NCI-H2227 treated with DMSO at 0.1 percent for 48 hours (cell line): ENCODE data around the gene NFKBIL1.
"Not testable (repeated sequence)": the region's sequence is repeated elsewhere in the genome, so short reads cannot be mapped to it uniquely, and the experiment has no call there.

Source experiments
- DNase-seq: peaks from one replicate; lab custom pipeline; 2025; lab: John Stamatoyannopoulos, UW

The NFKBIL1 gene

GRCh38 chr6:31534521-31535040 is 12.8 kb upstream of the NFKBIL1 start:
- no peak for DNase-seq

GRCh38 chr6:31535538-31536324 is 11.7 kb upstream of the NFKBIL1 start:
- no peak for DNase-seq

DNA sequence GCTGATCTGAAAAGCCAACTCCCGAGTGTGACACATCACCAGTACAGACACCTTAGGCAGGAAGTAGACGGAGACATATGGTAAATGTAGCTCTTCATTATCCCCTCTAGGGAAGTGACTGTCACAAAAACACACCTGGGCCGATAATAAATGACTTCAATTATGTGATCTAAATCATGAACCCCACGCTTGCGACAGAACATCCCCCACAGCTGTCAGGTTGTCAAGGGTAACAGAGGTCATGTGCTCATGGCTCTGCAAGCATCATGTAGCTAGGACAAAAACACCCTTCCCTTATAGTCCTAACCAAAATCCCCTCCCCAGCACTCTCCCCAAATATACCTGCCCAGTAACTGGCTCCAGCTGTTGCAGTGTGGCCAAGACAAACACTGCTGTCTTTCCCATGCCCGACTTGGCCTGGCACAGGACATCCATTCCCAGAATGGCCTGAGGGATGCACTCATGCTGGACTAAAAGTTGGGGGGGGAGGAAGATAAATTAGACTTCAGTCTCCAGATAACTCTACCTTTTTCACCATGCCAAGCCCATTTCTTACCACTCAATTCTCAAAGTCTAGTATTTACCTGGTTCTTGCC is 8.5 kb upstream of the NFKBIL1 start:
- DNase-seq, result no peak

- DNase-seq, result no peak
Measured at GRCh38 chr6:31540640-31541039, 6.8 kb upstream of the NFKBIL1 start.

DNA sequence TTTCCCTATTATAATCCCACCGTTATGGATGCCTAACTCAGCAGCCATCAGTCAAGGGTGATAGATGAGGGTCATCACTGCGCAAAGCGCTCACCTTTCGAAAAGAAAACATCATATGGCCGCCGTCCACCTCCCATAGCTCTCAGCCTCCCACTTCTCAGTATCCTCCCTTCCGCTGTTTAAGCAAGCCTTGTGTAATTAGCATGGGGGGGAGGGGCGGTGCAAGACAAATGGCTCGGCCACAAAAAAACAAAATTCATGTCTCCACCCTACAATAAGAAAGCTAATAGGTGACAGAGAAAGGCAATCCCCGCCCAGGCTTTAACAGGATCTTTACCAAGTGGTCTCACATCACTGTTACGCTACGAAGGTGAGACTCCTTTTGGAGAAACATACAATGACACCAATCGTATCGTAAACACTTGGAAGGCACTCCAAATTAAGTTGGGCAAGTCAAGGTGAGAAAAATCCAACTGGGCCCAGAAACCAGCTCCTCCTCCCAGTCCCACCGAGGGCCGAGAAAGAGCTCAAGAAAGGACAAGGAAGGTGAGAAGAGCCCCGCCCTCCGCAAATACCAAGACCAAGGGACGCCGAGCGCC is 6.2 kb upstream of the NFKBIL1 start:
- peak; percentile 65 for DNase-seq

- peak; percentile 97 for DNase-seq
Measured at GRCh38 chr6:31541658-31542521, 5.5 kb upstream of the NFKBIL1 start, which contains the start of gene DDX39B. DDX39B (minus strand) TSS chr6:31542003; CDS start chr6:31540532, 1,471 bp downstream.

DNA sequence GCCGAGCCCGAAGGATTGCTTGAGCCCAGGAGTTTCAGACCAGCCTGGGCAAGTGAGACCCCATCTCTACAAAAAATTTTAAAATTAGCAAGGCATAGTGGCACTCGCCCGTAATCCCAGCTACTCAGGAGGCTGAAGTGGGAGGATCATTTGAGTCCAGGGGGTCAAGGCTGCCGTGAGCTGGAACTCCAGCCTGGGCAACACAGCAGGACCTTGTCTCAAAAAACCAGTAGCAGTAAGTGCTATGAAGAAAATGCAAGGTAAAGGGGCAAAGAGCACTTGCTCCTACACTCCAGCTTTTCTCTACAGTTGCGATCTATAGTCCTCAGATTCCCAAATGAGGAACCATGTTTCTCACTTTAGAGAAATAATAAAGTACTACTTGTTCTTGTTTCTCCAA is 3.8 kb upstream of the NFKBIL1 start:
- DNase-seq, result no peak

- no peak for DNase-seq
Measured at GRCh38 chr6:31544676-31545075, 2.7 kb upstream of the NFKBIL1 start.

DNA sequence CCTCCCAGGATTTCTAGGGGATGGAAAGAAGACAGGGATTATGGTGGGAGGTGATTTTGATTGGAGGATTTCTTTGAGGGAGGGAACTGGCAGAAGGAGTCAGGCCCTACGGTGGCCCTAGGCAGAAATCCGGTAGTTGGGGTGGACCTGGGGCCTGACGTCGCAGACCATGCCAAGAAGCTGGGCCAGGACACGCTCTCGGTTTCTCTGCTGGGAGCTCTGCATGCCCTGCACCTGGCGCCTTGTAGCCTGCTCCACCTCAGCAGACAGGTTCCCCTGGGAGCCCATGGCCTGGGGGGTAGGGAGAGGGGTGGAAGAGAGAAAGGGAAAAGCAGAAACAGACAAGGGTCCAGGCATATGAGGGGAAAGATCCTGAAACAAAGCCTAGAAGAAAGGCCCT is 2.1 kb upstream of the NFKBIL1 start:
- no peak for DNase-seq

- peak; percentile 97 for DNase-seq
Measured at GRCh38 chr6:31546339-31546957, 960 bp upstream of the NFKBIL1 start, which contains the start of gene ATP6V1G2. ATP6V1G2 (minus strand) TSS chr6:31546608; CDS start chr6:31546559, 49 bp downstream.

GRCh38 chr6:31547727-31548543 is 527 bp downstream of the NFKBIL1 start:
- DNase-seq, result peak; percentile 20

GRCh38 chr6:31548544-31548873 is 1.1 kb downstream of the NFKBIL1 start:
- DNase-seq, result no peak

GRCh38 chr6:31551371-31551770 is 4.0 kb downstream of the NFKBIL1 start:
- DNase-seq, result not testable (repeated sequence)

DNA sequence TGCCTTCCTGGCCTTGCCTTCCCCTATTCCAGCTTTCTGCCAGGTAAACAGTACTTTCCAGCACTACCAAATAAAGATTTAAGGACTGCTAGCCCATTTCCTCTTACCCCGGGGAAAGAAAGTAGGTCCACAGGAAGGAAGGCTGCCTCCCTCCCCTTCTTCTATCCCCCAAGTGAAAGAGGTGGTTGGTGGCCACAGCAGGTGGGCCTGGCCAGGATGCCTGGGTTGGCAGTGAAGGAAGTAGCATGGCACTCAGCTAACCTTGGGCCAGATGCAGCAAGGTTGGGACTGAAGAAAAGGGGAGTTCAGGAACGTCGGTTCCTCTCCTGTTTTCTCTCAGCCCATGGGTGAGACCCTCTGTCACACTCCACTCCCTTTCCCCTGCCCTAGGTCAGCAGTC is 8.9 kb downstream of the NFKBIL1 start:
- no peak for DNase-seq

GRCh38 chr6:31557443-31558317 is 10.3 kb downstream of the NFKBIL1 start:
- no peak for DNase-seq

- no peak for DNase-seq
Measured at GRCh38 chr6:31558318-31558625, 10.9 kb downstream of the NFKBIL1 start.

DNA sequence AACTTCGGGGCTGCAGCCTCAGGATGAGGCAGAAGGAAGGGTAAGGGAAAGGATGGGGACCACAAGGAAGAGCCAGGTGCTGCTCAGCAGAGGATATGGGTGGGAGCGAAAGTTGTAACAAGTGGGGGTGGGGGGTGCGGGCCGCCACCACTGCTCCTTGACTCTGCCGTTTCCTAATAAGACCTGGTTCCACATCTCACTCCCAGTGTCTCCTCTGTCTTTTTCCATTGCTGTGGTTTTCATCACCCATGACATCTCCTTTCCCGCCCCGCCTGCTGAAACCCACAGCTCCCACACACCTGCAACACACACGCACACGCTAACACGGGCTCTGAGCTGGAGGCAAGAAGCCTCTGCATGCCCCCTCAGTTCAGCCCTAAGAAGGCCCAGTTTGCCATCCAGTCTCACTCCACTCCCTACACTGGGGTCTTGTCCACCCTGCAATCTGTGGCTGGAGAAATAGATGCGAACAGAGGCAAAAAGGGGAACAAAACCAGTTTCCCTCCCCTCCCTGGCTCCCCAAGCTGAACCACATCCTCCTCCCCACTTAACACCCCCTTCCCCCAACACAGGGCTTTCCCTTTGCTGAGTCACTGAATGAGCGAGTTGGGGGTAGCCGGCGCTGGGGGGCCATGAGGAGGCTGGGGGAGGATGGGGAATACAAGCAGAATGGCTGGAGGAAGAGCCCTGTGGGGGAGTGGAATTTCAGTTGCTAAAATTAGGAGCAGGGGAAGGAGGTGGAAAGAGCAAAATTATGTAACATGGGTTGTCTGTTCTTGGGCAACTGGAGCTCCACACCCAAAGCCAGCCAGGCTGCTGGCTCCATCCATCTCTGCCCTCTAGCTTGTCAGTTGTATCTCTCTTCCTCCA is 11.5 kb downstream of the NFKBIL1 start:
- no peak for DNase-seq

DNA sequence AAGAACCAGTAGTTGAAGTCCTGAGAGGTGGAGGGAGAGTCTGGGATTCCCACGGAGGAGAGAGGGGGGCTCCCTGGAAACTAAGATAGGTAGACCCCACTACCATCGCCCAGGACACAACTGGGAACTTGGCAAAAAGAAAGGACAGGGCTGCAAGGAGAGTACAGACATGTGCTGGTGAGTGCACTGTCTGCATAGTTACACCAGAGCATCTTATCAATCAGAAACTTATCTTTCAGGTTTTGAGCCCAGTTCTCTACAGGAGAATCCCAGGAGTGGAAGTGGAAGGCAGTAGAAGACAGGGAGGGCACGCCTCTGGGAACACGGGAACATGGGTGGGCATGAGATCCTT is 12.2 kb downstream of the NFKBIL1 start:
- no peak for DNase-seq
